Spleen (tissue), 11 donors: ENCODE measurements around the gene LYPD3. TPM values are rescaled to one million over a fixed set of nuclear protein-coding genes. Genes with fewer than 3 reads are reported as not detected.

Source experiments
- DNase-seq: peaks from one replicate; pipeline ENCODE4 v3.0.0-alpha.2; 2020
- H3K27ac ChIP-seq, 8 donors: fragments of 200-600 bp; sonication (generic) in 7 of 8; 1 replicate in 4 of 8; 2 replicates in 4 of 8; pipeline versions ENCODE4 v1.5.0 to v1.8.0; 2016 to 2021; ENCODE audit warnings: inconsistent platforms in 4 of 8, mild to moderate bottlenecking in 4 of 8, moderate library complexity in 1 of 8
- H3K27me3 ChIP-seq, 7 donors: fragments of 200-600 bp; sonication (generic) in 6 of 7; replicated peaks in 1 of 7; 1 replicate in 4 of 7; 2 replicates in 3 of 7; pipeline versions ENCODE4 v1.5.0 to v1.8.0; 2016 to 2021; ENCODE audit warnings: inconsistent platforms in 3 of 7, mild to moderate bottlenecking in 1 of 7
- H3K36me3 ChIP-seq, 6 donors: fragments of 200-600 bp; sonication (generic) in 5 of 6; 1 replicate in 4 of 6; 2 replicates in 2 of 6; pipeline versions ENCODE4 v1.5.0 to v1.8.0; 2016 to 2021; ENCODE audit warnings: inconsistent platforms in 2 of 6
- H3K4me1 ChIP-seq, 6 donors: fragments of 200-600 bp; sonication (generic) in 5 of 6; 1 replicate in 3 of 6; 2 replicates in 3 of 6; pipeline versions ENCODE4 v1.5.0 to v1.8.0; 2016 to 2021; ENCODE audit warnings: inconsistent platforms in 3 of 6
- H3K4me3 ChIP-seq, 8 donors: fragments of 200-600 bp; sonication (generic) in 7 of 8; 1 replicate in 4 of 8; 2 replicates in 4 of 8; pipeline versions ENCODE4 v1.5.0 to v1.8.0; 2016 to 2021; ENCODE audit warnings: inconsistent platforms in 4 of 8, mild to moderate bottlenecking in 4 of 8, moderate library complexity in 2 of 8
- H3K9me3 ChIP-seq, 8 donors: fragments of 200-600 bp; sonication (generic) in 7 of 8; 1 replicate in 4 of 8; 2 replicates in 4 of 8; pipeline versions ENCODE4 v1.5.0 to v1.8.0; 2016 to 2021; ENCODE audit warnings: inconsistent platforms in 4 of 8
- CTCF ChIP-seq, 11 experiments: fragments of 200-600 bp in 7 of 11; fragments of 450-650 bp in 4 of 11; sonication (generic) in 4 of 11; IDR thresholded peaks in 8 of 11; conservative IDR thresholded peaks in 3 of 11; 1 replicate in 7 of 11; 2 replicates in 4 of 11; pipeline versions ENCODE4 v1.4.0 to v1.8.0; 2016 to 2021; ENCODE audit warnings: antibody characterized with exemption in 11 of 11, inconsistent platforms in 4 of 11, mild to moderate bottlenecking in 1 of 11
- POLR2A ChIP-seq, 3 donors: fragments of 450-650 bp; IDR thresholded peaks; one replicate each; pipeline ENCODE4 v1.5.1; 2017; ENCODE audit warnings: antibody characterized with exemption in 3 of 3, mild to moderate bottlenecking in 1 of 3
- POLR2AphosphoS5 ChIP-seq, 3 donors: sonication (generic); formaldehyde crosslinking; IDR thresholded peaks; one replicate each; pipeline ENCODE4 v1.5.1; 2017; ENCODE audit warnings: antibody characterized with exemption in 3 of 3
- WGBS, 5 donors: extraction: QIAGEN DNeasy Blood & Tissue Kit in 3 of 5; methylation state at CpG; one replicate each; pipeline versions ENCODE4 v1.1.5 to v1.1.7; 2013 to 2018; 5-methylcytosine and 5-hydroxymethylcytosine counted together
- intact Hi-C: fragments of 100-400 bp; cut with DNase I; formaldehyde crosslinking; loops from one replicate; pipeline ENCODE4 v1.15.0; 2023; ENCODE audit warnings: low total_unique reads
- polyA plus RNA-seq, 3 donors: library from polyadenylated mRNA; stranded (reverse); fragments of 200-250 nt; gene quantifications; one replicate each; pipeline ENCODE4 v1.2.1, GENCODE V29; 2013
- total RNA-seq, 7 donors: library from RNA; depleted of rRNA in 3 of 7; stranded (reverse); fragments of >200 nt in 3 of 7; fragmentation: NEBNext Ultra II Directional in 4 of 7; extraction: Animal tissue kit (Norgen Biotek cat#: 25700) in 4 of 7; gene quantifications; one replicate each; pipeline versions ENCODE4 v1.1.0 to v1.2.1, GENCODE V29; 2016 to 2021
- donor health status: healthy with polysubstance abuse.
- donor health status: DM: no; HTN: no; CAD: no; lungs with moderate emphysema.
- donor health status: DM: no; HTN: no; CAD: no.
- donor health status: Bipolar disorder and iron deficiency.
- donor health status: healthy.
- donor health status: DM: no; HTN: no; CAD: no.
- donor health status: DM: yes; HTN: yes; CAD: no.

LYPD3 gene
- total and polyA plus RNA-seq, 10 donors = 0.57 to 2.8 (median 1.5) TPM

DNA sequence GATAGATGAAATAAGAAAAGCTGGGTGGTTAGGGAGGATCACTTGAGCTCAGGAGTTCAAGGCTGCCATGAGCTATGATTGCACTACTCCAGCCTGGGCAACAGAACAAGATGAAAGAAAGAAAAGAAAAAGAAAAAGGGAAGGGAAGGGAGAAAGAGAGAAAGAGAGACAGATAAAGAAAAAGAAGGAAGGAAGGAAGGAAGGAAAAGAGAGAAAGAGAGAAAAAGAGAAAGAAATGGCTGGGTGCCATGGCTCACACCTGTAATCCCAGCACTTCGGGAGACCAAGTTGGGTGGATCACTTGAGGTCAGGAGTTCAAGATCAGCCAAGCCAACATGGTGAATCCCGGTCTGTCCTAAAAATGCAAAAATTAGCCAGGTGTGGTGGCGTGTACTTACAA is 29.6 kb downstream of the LYPD3 start:
- Histone ChIP-seq H3K27ac (no peak overlapping the region), H3K36me3 (no peaks in the 10 kb centered on the region), H3K27me3 (no peaks in the 10 kb centered on the region), H3K4me1 (peaks cover 9 to 31% (median 25%) of the 10 kb centered on the region in 6 donors), H3K4me3 (no peak overlapping the region), H3K9me3 (no peaks in the 10 kb centered on the region)
- TF ChIP-seq POLR2AphosphoS5 (IDR thresholded peaks at IDR 0.05) (no peak), CTCF (IDR thresholded peaks at IDR 0.05 in 8 of 11, conservative IDR thresholded peaks at IDR 0.05 in 3 of 11) (no peak), POLR2A (IDR thresholded peaks at IDR 0.05) (no peak)
- DNase-seq = no peak
- WGBS, 5 donors = 84 to 88% (median 86%) methylated on average over 3 of the region's 3 CpGs
- intact Hi-C loops = no loop called here

DNA sequence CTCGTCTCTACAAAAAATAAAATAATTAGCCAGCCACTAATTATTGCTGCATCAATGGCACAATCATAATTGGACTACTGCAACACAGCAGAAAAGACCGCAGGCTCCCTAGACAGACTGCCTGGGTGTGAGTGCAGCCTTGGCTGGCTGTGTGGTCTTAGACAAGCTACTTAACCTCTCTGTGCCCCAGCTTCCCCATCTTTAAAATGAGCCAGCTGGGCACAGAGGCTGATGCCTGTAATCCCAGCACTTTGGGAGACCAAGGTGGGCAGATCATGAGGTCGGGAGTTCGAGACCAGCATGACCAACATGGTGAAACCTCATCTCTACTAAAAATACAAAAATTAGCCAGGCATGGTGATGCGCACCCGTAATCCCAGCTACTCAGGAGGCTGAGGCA is 31.7 kb downstream of the LYPD3 start:
- peaks cover 5 to 21% (median 18%) of the 10 kb centered on the region in 6 donors for H3K4me1 ChIP-seq
- no peak for DNase-seq
- no peaks in the 10 kb centered on the region for H3K9me3 ChIP-seq
- intact Hi-C loops = no loop called here
- no peaks in the 10 kb centered on the region for H3K36me3 ChIP-seq
- 82 to 96% (median 93%) methylated on average over 6 of the region's 6 CpGs for WGBS, 5 donors
- H3K27me3 ChIP-seq = no peaks in the 10 kb centered on the region
- no peak overlapping the region for H3K4me3 ChIP-seq
- no peak overlapping the region for H3K27ac ChIP-seq
- no peak for TF ChIP-seq POLR2A (IDR thresholded peaks at IDR 0.05)
- no peak for TF ChIP-seq CTCF (IDR thresholded peaks at IDR 0.05 in 8 of 11, conservative IDR thresholded peaks at IDR 0.05 in 3 of 11)
- no peak for TF ChIP-seq POLR2AphosphoS5 (IDR thresholded peaks at IDR 0.05)

- DNase-seq = no peak
- H3K9me3 ChIP-seq = no peaks in the 10 kb centered on the region
- WGBS, 5 donors = 94 to 97% (median 95%) methylated on average over 2 of the region's 2 CpGs
- H3K27me3 ChIP-seq = no peaks in the 10 kb centered on the region
- H3K36me3 ChIP-seq = no peaks in the 10 kb centered on the region
- TF ChIP-seq POLR2AphosphoS5 (IDR thresholded peaks at IDR 0.05) = no peak
- no peak for TF ChIP-seq POLR2A (IDR thresholded peaks at IDR 0.05)
- TF ChIP-seq CTCF (IDR thresholded peaks at IDR 0.05 in 8 of 11, conservative IDR thresholded peaks at IDR 0.05 in 3 of 11) = no peak
- no peak overlapping the region for H3K27ac ChIP-seq
- H3K4me1 ChIP-seq = peaks cover 2 to 17% (median 14%) of the 10 kb centered on the region in 6 donors
- no peak overlapping the region for H3K4me3 ChIP-seq
- intact Hi-C loops = no loop called here
Observed at GRCh38 chr19:43433358-43433673, 32.1 kb downstream of the LYPD3 start.

GRCh38 chr19:43430976-43431375 is 34.4 kb downstream of the LYPD3 start:
- H3K27me3 ChIP-seq = no peaks in the 10 kb centered on the region
- 83 to 95% (median 91%) methylated on average over 9 of the region's 9 CpGs for WGBS, 5 donors
- no peak overlapping the region for H3K27ac ChIP-seq
- DNase-seq = no peak
- H3K4me3 ChIP-seq = no peak overlapping the region
- no peaks in the 10 kb centered on the region for H3K36me3 ChIP-seq
- TF ChIP-seq POLR2AphosphoS5 (IDR thresholded peaks at IDR 0.05) = no peak
- TF ChIP-seq CTCF (IDR thresholded peaks at IDR 0.05 in 8 of 11, conservative IDR thresholded peaks at IDR 0.05 in 3 of 11) = no peak
- TF ChIP-seq POLR2A (IDR thresholded peaks at IDR 0.05) = no peak
- no peaks in the 10 kb centered on the region for H3K9me3 ChIP-seq
- H3K4me1 ChIP-seq = peaks cover 0 to 10% (median 6%) of the 10 kb centered on the region in 6 donors
- intact Hi-C loops = no loop called here
